SK-N-SH (cell line): Measurements from ENCODE around the gene CATSPERE. TPM values are rescaled to one million over a fixed set of nuclear protein-coding genes. Genes with fewer than 3 reads are reported as not detected.

Source experiments
- CTCF ChIA-PET: fragments of 300-600, 350-600 bp; formaldehyde crosslinking; extraction: SDS; loops from one replicate; lab custom pipeline; 2021; lab: Yijun Ruan, JAX
- POLR2A ChIA-PET: fragments of 350-600 bp; sonication (Branson Sonifier 250); formaldehyde crosslinking; extraction: SDS; loops from one replicate; lab custom pipeline; 2020; ENCODE audit warnings: antibody characterized with exemption, inconsistent platforms; lab: Yijun Ruan, JAX
- DNase-seq: peaks from one replicate; pipeline ENCODE4 v3.0.0; 2012
- H2AFZ ChIP-seq: fragments of 200-600 bp; sonication (generic); 2 replicates; pipeline ENCODE4 v1.8.1; 2016; ENCODE audit warnings: antibody characterized with exemption, mild to moderate bottlenecking, low read depth
- H3F3A ChIP-seq: fragments of 200-600 bp; sonication (generic); replicated peaks from 2 replicates; pipeline ENCODE3; 2016; ENCODE audit warnings: antibody characterized with exemption, mild to moderate bottlenecking; ENCODE audit not compliant: insufficient read depth
- H3K27ac ChIP-seq, 2 experiments: fragments of 200-500 bp in 1 of 2; fragments of 200-600 bp in 1 of 2; sonication (Bioruptor generic) in 1 of 2; sonication (generic), shearing (Covaris generic) in 1 of 2; 2 replicates each; pipeline versions ENCODE4 v1.5.1 to v1.6.1; 2014 to 2016; ENCODE audit warnings: low read depth in 2 of 2, inconsistent platforms in 1 of 2, low read length in 1 of 2, mild to moderate bottlenecking in 1 of 2, mixed read lengths in 1 of 2
- H3K27me3 ChIP-seq: fragments of 200-600 bp; sonication (generic), shearing (Covaris generic); 2 replicates; pipeline ENCODE4 v1.6.1; 2016; ENCODE audit warnings: mixed run types; ENCODE audit not compliant: insufficient read depth
- H3K36me3 ChIP-seq, 2 experiments: fragments of 200-500 bp in 1 of 2; fragments of 200-600 bp in 1 of 2; sonication (Bioruptor generic) in 1 of 2; sonication (generic) in 1 of 2; replicated peaks in 1 of 2; 2 replicates each; pipeline versions ENCODE3 to v1.5.1; 2014 to 2016; ENCODE audit warnings: low read length in 1 of 2, mild to moderate bottlenecking in 1 of 2; ENCODE audit not compliant: insufficient read depth in 2 of 2, control insufficient read depth in 1 of 2
- H3K4me1 ChIP-seq, 2 experiments: fragments of 200-500 bp in 1 of 2; fragments of 200-600 bp in 1 of 2; sonication (Bioruptor generic) in 1 of 2; sonication (generic), shearing (Covaris generic) in 1 of 2; 2 replicates each; pipeline versions ENCODE4 v1.5.1 to v1.6.1; 2014 to 2016; ENCODE audit warnings: low read depth in 1 of 2, low read length in 1 of 2, mixed run types in 1 of 2; ENCODE audit not compliant: insufficient read depth in 2 of 2, control insufficient read depth in 1 of 2
- H3K4me2 ChIP-seq: fragments of 200-600 bp; sonication (generic), shearing (Covaris generic); 2 replicates; pipeline ENCODE4 v1.6.1; 2017; ENCODE audit warnings: mixed run types
- H3K4me3 ChIP-seq, 2 experiments: fragments of 200-500 bp in 1 of 2; fragments of 200-600 bp in 1 of 2; sonication (Bioruptor generic) in 1 of 2; sonication (generic), shearing (Covaris generic) in 1 of 2; 2 replicates each; pipeline versions ENCODE4 v1.5.1 to v1.8.1; 2014 to 2016; ENCODE audit warnings: low read depth in 2 of 2, inconsistent platforms in 1 of 2, low read length in 1 of 2, mild to moderate bottlenecking in 1 of 2, mixed read lengths in 1 of 2, moderate library complexity in 1 of 2
- H3K79me2 ChIP-seq: fragments of 200-600 bp; sonication (generic); 2 replicates; pipeline ENCODE4 v1.8.1; 2017; ENCODE audit warnings: mild to moderate bottlenecking; ENCODE audit not compliant: insufficient read depth
- H3K9ac ChIP-seq: fragments of 200-600 bp; sonication (generic); 2 replicates; pipeline ENCODE4 v1.6.1; 2017; ENCODE audit warnings: mixed run types
- H3K9me2 ChIP-seq: fragments of 200-600 bp; sonication (generic); 2 replicates; pipeline ENCODE4 v1.6.1; 2017; ENCODE audit warnings: mixed run types
- H3K9me3 ChIP-seq: fragments of 200-600 bp; sonication (generic); 2 replicates; pipeline ENCODE4 v1.6.1; 2017; ENCODE audit warnings: mixed run types, mild to moderate bottlenecking, moderate library complexity
- H4K20me1 ChIP-seq: fragments of 200-600 bp; sonication (generic); 2 replicates; pipeline ENCODE4 v1.6.1; 2017; ENCODE audit warnings: mild to moderate bottlenecking, mixed run types; ENCODE audit not compliant: insufficient read depth
- CTCF ChIP-seq: fragments of 200-600 bp; sonication (generic); IDR thresholded peaks from 2 replicates; pipeline ENCODE4 v1.6.1; 2017; ENCODE audit warnings: antibody characterized with exemption, mild to moderate bottlenecking, moderate library complexity
- EZH2phosphoT487 ChIP-seq: fragments of 200-600 bp; sonication (generic); IDR thresholded peaks from 2 replicates; pipeline ENCODE4 v1.6.1; 2017; ENCODE audit warnings: low read depth, mixed run types, mild to moderate bottlenecking, antibody characterized with exemption, moderate library complexity, borderline replicate concordance
- GABPA ChIP-seq: IDR thresholded peaks from 2 replicates; pipeline ENCODE4 v1.4.0; 2012; ENCODE audit warnings: low read depth, mild to moderate bottlenecking
- GATA2 ChIP-seq: sonication (generic); formaldehyde crosslinking; IDR thresholded peaks from 2 replicates; pipeline ENCODE4 v1.5.0; 2020; ENCODE audit warnings: mild to moderate bottlenecking, missing genetic modification reagents
- IRF3 ChIP-seq: fragments of 150-350 bp; IDR thresholded peaks from 2 replicates; pipeline ENCODE4 v1.6.1; 2016; ENCODE audit warnings: mild to moderate bottlenecking, low read depth, low read length
- MEF2A ChIP-seq: IDR thresholded peaks from 2 replicates; pipeline ENCODE4 v1.4.0; 2012; ENCODE audit warnings: low read depth, borderline replicate concordance
- NFIC ChIP-seq: IDR thresholded peaks from 2 replicates; pipeline ENCODE4 v1.4.0; 2012; ENCODE audit warnings: borderline replicate concordance
- NRF1 ChIP-seq: IDR thresholded peaks from 2 replicates; pipeline ENCODE4 v1.6.1; 2012; ENCODE audit warnings: low read depth, mild to moderate bottlenecking, low read length
- SMC3 ChIP-seq: IDR thresholded peaks from 2 replicates; pipeline ENCODE4 v1.6.1; 2012; ENCODE audit warnings: low read depth, low read length, improper control_type of control experiment
- TAF1 ChIP-seq: IDR thresholded peaks from 2 replicates; pipeline ENCODE4 v1.6.1; 2012; ENCODE audit warnings: low read depth, mild to moderate bottlenecking, low read length, moderate library complexity, borderline replicate concordance
- TEAD4 ChIP-seq: IDR thresholded peaks from 2 replicates; pipeline ENCODE4 v1.4.0; 2012; ENCODE audit warnings: mild to moderate bottlenecking, borderline replicate concordance; ENCODE audit not compliant: insufficient read depth
- USF1 ChIP-seq: IDR thresholded peaks from 2 replicates; pipeline ENCODE4 v1.4.0; 2012; ENCODE audit warnings: low read depth, borderline replicate concordance
- ZBTB33 ChIP-seq: IDR thresholded peaks from 2 replicates; pipeline ENCODE4 v1.4.0; 2012; ENCODE audit warnings: low read depth, borderline replicate concordance
- WGBS: methylation state at CpG from one replicate; pipeline ENCODE4 v1.1.6; 2017; ENCODE audit warnings: low lambda C conversion rate; 5-methylcytosine and 5-hydroxymethylcytosine counted together
- polyA plus RNA-seq, 3 experiments: library from polyadenylated mRNA; depleted of rRNA; stranded (reverse); fragments of >200 nt; gene quantifications; 2 replicates each; pipeline ENCODE4 v1.2.3, GENCODE V29; 2012

CATSPERE gene
- polyA plus RNA-seq, 1 of the 3 experiments (the other 2 are of a cell fraction): 0.30 TPM

- Histone ChIP-seq H3K9me3 (no peaks in the 10 kb centered on the region), H3K4me1 (peaks cover under 1 to 2% of the 10 kb centered on the region in 2 experiments; a peak in 2 of 4 replicates), H3K4me3 (no peak overlapping the region), H3K9ac (no peak overlapping the region), H2AFZ (no peak overlapping the region), H3K36me3 (peaks cover 3 to 11% of the 10 kb centered on the region in 2 experiments), H3K27me3 (no peaks in the 10 kb centered on the region), H3K79me2 (peaks cover 81% of the 10 kb centered on the region), H3F3A (peaks cover 5% of the 10 kb centered on the region), H3K27ac (no peak overlapping the region), H4K20me1 (0 out of 2 replicates have a peak, but pooled peaks cover 4% of the 10 kb centered on the region)
- DNase-seq: no peak
- POLR2A ChIA-PET: no interaction called here
- TF ChIP-seq GATA2 (no peak), GABPA (no peak), NFIC (no peak), TAF1 (no peak), TEAD4 (no peak), IRF3 (no peak), SMC3 (no peak), NRF1 (no peak), EZH2phosphoT487 (no peak), MEF2A (no peak), CTCF (no peak), USF1 (no peak), ZBTB33 (no peak)
- TF ChIP-seq, all 33 proteins: peak for 0
- WGBS: 83% methylated on average over 6 of the region's 6 CpGs
- H3K9me2 ChIP-seq: no peaks in the 10 kb centered on the region
- no peak overlapping the region for H3K4me2 ChIP-seq
- CTCF ChIA-PET: no interaction called here
Observed at GRCh38 chr1:244678697-244679096, 217.6 kb downstream of the CATSPERE start.
